Activated CD4-positive, alpha-beta T cell treated with anti-CD3 and anti-CD28 coated beads for 36 hours (primary cell): Measurements from ENCODE around the gene A1CF. TPM values are rescaled to one million over a fixed set of nuclear protein-coding genes. Genes with fewer than 3 reads are reported as not detected.
"Not testable (repeated sequence)": the region's sequence is repeated elsewhere in the genome, so short reads cannot be mapped to it uniquely, and the experiment has no call there.

ENCODE experiments used
- ATAC-seq: fragments of 200-7000 bp; cut with Tn5 transposase; one replicate; pipeline ENCODE4 v1.10.0; 2021; ENCODE audit warnings: mild to moderate bottlenecking, moderate library complexity
- CTCF ChIA-PET: fragments of 350-600 bp; sonication (Branson Sonifier 250); formaldehyde crosslinking; loops from one replicate; lab custom pipeline; 2021; ENCODE audit warnings: antibody characterized with exemption; lab: Charles Lee
- POLR2A ChIA-PET: fragments of 350-600 bp; sonication (Branson Sonifier 250); formaldehyde crosslinking; loops from one replicate; lab custom pipeline; 2021; ENCODE audit warnings: antibody characterized with exemption, inconsistent platforms; lab: Charles Lee
- DNase-seq: peaks from one replicate; pipeline ENCODE4 v3.0.0-alpha.2; 2020
- H3K27ac Mint-ChIP-seq: one replicate; pipeline ENCODE4 v1.8.0; 2021; ENCODE audit warnings: mixed read lengths
- H3K27me3 Mint-ChIP-seq: one replicate; pipeline ENCODE4 v1.8.0; 2021; ENCODE audit warnings: mixed read lengths
- H3K36me3 Mint-ChIP-seq: one replicate; pipeline ENCODE4 v1.8.0; 2021; ENCODE audit warnings: low read depth, mixed read lengths
- H3K4me1 Mint-ChIP-seq: one replicate; pipeline ENCODE4 v1.8.0; 2021; ENCODE audit warnings: mixed read lengths
- H3K4me3 Mint-ChIP-seq: one replicate; pipeline ENCODE4 v1.8.0; 2021; ENCODE audit warnings: mild to moderate bottlenecking, moderate library complexity, mixed read lengths
- H3K9me3 Mint-ChIP-seq: one replicate; pipeline ENCODE4 v1.8.0; 2021; ENCODE audit warnings: low read depth, mixed read lengths
- intact Hi-C, 2 experiments: fragments of 100-400 bp; cut with DNase I in 1 of 2; cut with micrococcal nuclease in 1 of 2; formaldehyde crosslinking; loops; one replicate each; pipeline versions ENCODE4 v1.14.2 to v1.15.1; 2022 to 2024; cut with DNase I, micrococcal nuclease
- total RNA-seq, 2 experiments: library from RNA; stranded (reverse); gene quantifications; one replicate each; pipeline ENCODE4 v1.2.3, GENCODE V29; 2021

A1CF gene
- total RNA-seq, 2 experiments from 2014 or later: not detected

DNA sequence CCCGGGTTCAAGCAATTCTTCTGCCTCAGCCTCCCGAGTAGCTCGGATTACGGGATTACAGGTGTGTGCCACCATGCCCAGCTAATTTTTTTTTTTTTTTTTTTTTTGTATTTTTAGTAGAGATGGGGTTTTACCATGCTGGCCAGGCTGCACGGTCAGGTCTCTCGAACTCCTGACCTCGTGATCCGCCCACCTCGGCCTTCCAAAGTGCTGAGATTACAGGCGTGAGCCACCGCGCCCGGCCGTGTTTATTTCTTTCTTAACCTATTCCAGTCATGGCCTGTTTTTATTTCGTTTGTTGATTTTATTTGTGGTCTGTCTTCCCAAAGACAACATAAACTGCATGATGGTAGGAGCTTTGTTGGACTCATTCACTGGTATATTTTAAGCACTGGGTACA, 20.4 kb upstream of the A1CF start:
- DNase-seq, H3K4me3 Mint-ChIP-seq, H3K4me1 Mint-ChIP-seq, ATAC-seq, POLR2A ChIA-PET, intact Hi-C loops, H3K27ac Mint-ChIP-seq, H3K36me3 Mint-ChIP-seq, H3K9me3 Mint-ChIP-seq, H3K27me3 Mint-ChIP-seq: not testable (repeated sequence)
- CTCF ChIA-PET: interaction anchor here (0.6 kb wide), 1 partner anchor 99 kb away, joined by 3 read pairs; no protein-coding TSS in a partner anchor

DNA sequence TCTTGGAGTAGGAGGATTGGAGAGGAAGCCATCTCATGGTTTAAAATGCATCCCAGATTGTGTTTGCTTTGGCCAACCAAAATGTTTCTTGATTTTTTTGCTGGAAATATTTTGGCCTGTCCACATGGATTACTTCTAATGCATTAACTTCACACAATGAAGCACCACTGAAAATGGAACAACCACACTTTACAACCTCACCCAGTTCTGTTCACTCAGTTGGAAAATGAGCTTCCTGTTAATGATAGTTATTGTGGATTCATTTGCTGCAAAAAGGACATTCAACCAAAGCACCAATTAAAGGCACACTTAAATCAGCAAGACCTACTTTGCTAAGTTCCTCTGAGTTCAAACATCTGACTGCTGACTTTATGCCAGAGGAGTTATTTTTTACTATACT, 11.3 kb upstream of the A1CF start:
- H3K36me3 Mint-ChIP-seq: no peaks in the 10 kb centered on the region
- POLR2A ChIA-PET: no interaction called here
- DNase-seq (no peak), ATAC-seq (no peak)
- no peak overlapping the region for H3K27ac Mint-ChIP-seq
- CTCF ChIA-PET: no interaction called here
- no peaks in the 10 kb centered on the region for H3K9me3 Mint-ChIP-seq
- intact Hi-C loops: loop anchor here in 1 of 2 experiments (10.0 kb wide), 1 partner anchor 342 kb away; no protein-coding TSS in a partner anchor
- no peak overlapping the region for H3K4me3 Mint-ChIP-seq
- H3K27me3 Mint-ChIP-seq: peaks cover 15% of the 10 kb centered on the region
- H3K4me1 Mint-ChIP-seq: no peaks in the 10 kb centered on the region

DNA sequence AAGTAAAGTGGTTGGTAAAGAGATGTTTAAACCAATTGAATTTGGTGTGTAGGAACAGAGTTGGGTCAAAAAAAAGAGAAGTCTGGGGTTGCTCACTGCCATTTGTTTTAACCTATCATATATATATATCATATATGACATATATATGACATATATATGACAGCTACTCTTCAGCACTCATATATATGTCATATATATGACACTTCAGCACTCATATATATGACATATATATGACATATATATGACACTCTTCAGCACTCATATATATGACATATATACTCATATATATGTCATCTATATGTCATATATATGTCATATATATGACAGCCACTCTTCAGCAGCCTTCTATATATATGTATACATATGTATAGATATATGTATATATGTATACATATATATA, 8.9 kb upstream of the A1CF start:
- Mint-ChIP-seq H3K27ac (no peak overlapping the region), H3K36me3 (no peaks in the 10 kb centered on the region), H3K27me3 (peaks cover 14% of the 10 kb centered on the region), H3K9me3 (no peaks in the 10 kb centered on the region), H3K4me3 (no peak overlapping the region), H3K4me1 (no peaks in the 10 kb centered on the region)
- DNase-seq (no peak), ATAC-seq (no peak)
- intact Hi-C loops: loop anchor here in 1 of 2 experiments (10.0 kb wide), 1 partner anchor 340 kb away; no protein-coding TSS in a partner anchor
- ChIA-PET CTCF (no interaction called here), POLR2A (no interaction called here)

DNA sequence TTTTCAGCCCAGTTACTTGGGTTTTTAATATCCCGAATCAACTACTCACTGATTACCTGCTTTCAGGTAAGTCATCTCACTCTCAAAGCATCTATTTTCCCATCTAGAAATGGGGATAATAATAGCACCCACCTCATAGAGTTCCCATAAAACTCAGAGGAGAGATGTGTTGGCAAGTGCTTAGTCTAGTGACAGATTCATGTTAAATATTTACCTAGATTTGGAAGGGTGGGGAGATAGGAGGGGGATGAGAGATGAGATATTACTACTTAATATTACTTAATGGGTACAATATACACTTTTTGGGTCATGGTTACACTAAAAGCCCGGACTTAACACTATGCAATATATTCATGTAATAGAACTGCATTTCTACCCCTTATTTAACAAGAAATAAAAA, 7.0 kb upstream of the A1CF start:
- Mint-ChIP-seq H3K4me1 (no peaks in the 10 kb centered on the region), H3K27me3 (peaks cover 11% of the 10 kb centered on the region), H3K9me3 (no peaks in the 10 kb centered on the region), H3K4me3 (no peak overlapping the region), H3K36me3 (no peaks in the 10 kb centered on the region), H3K27ac (no peak overlapping the region)
- ChIA-PET CTCF (interaction anchor here (1.1 to 1.2 kb wide), 2 partner anchors 9 to 23 kb away, joined by 3 read pairs; no protein-coding TSS in a partner anchor), POLR2A (no interaction called here)
- DNase-seq (no peak), ATAC-seq (no peak)
- intact Hi-C loops: loop anchor here in 1 of 2 experiments (10.0 kb wide), 1 partner anchor 338 kb away; no protein-coding TSS in a partner anchor

DNA sequence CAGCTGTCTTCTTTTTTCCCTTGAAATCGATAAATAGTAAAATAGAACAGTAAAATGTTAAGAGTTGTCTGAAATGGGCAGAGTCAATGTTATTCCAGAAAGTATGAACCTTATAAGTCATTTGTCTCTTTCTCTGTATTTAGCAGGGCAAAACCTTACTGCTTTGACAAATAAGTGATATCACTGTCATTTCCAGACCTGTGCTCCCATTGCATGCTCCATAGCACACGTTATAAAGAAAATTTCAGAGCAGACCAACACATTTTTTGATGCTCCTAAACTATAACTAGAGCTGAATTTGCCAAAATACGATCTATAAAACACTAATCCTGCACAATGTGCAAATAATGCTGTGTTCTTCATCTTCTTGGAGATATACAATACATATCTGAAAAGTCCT, 1.1 kb downstream of the A1CF start:
- Mint-ChIP-seq H3K4me1 (no peaks in the 10 kb centered on the region), H3K27ac (no peak overlapping the region), H3K4me3 (no peak overlapping the region), H3K9me3 (no peaks in the 10 kb centered on the region), H3K27me3 (peaks cover 13% of the 10 kb centered on the region), H3K36me3 (no peaks in the 10 kb centered on the region)
- ChIA-PET POLR2A (no interaction called here), CTCF (no interaction called here)
- intact Hi-C loops: no loop called here
- ATAC-seq (no peak), DNase-seq (no peak)

DNA sequence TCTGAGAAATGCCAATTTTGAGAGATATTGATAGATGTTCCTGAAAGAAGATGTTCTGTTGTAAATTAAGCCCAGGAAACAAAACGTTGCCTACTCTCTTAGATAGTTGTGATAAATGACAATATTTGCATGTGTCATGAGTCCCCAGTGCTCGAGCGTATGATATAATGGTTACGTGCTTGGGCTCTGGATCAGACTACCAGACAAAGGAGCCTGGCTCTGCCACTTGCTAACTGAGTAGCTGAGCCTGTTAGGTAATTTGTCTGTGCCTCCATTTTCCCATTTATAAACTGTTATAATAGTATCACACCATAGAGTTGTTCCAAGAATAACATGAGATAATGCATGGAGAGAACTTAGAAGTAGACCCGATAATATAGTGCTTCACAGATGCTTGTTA, 1.8 kb downstream of the A1CF start:
- no peaks in the 10 kb centered on the region for H3K36me3 Mint-ChIP-seq
- no peak overlapping the region for H3K27ac Mint-ChIP-seq
- ATAC-seq: no peak
- POLR2A ChIA-PET: no interaction called here
- CTCF ChIA-PET: no interaction called here
- DNase-seq: no peak
- no peaks in the 10 kb centered on the region for H3K4me1 Mint-ChIP-seq
- H3K9me3 Mint-ChIP-seq: no peaks in the 10 kb centered on the region
- peaks cover 11% of the 10 kb centered on the region for H3K27me3 Mint-ChIP-seq
- no peak overlapping the region for H3K4me3 Mint-ChIP-seq
- intact Hi-C loops: no loop called here

DNA sequence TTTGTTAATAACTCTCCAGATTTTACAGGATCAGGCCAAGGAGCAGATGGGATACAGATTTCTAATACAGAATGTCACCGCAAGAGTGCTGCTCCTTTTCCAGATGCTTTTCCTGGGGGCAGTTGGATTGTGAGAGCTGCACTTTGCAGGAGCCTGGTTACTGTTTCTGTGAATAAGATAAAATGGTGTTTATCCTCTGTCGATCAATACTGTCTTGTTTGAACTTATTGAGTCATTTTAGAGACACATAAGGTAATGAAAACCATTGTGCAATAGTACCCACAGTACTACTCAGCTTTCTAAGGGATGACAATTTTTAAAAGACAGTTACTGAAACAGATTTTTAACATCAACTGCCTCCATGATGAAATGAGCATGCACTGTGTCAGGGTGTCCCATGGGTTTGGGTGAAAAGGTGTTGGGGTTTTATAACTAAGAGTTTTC, 2.9 kb downstream of the A1CF start:
- POLR2A ChIA-PET: no interaction called here

DNA sequence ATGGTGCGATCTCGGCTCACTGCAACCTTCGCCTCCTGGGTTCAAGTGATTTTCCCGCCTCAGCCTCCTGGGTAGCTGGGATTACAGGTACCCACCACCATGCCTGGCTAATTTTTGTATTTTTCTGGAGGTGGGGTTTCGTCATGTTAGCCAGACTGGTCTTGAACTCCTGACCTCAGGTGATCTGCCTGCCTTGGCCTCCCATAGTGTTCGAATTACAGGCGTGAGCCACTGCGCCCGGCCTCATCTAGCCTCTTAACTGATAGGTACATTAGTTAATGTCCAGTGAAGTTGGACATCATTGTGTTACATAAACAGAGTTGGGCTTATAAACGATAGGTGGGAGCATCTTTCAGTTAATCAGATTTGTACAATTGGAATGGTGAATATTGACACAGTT, 4.4 kb downstream of the A1CF start:
- ATAC-seq, H3K36me3 Mint-ChIP-seq, H3K27ac Mint-ChIP-seq, H3K4me3 Mint-ChIP-seq, POLR2A ChIA-PET, CTCF ChIA-PET, H3K9me3 Mint-ChIP-seq, H3K27me3 Mint-ChIP-seq, DNase-seq, H3K4me1 Mint-ChIP-seq, intact Hi-C loops: not testable (repeated sequence)

More for the DNA sequence above, 2.9 kb downstream of the A1CF start:
- no peak overlapping the region for H3K27ac Mint-ChIP-seq
- peaks cover 11% of the 10 kb centered on the region for H3K27me3 Mint-ChIP-seq
- CTCF ChIA-PET: no interaction called here
- H3K4me3 Mint-ChIP-seq: no peak overlapping the region
- DNase-seq (no peak), ATAC-seq (no peak)
- H3K9me3 Mint-ChIP-seq: no peaks in the 10 kb centered on the region
- intact Hi-C loops: no loop called here
- no peaks in the 10 kb centered on the region for H3K36me3 Mint-ChIP-seq
- H3K4me1 Mint-ChIP-seq: no peaks in the 10 kb centered on the region

DNA sequence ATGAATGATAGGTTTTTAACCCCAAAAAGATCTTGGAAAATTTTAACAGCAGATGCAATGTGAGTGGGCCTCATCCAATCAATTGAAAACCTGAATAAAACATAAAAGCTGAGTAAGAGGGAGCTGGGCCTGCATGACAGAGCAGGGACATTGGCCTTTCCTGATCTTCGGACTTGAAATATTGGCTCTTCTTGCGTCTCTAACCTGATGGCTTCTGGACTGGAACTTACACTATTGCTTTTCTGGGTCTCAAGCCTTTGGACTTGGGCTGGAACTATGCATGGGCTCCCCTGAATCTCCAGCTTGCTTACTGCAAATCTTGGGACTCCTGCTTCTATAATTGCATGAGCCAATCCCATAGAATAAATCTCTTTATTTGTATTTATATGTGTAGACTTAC, 9.0 kb downstream of the A1CF start:
- H3K27me3 Mint-ChIP-seq: peaks cover 4% of the 10 kb centered on the region
- POLR2A ChIA-PET: no interaction called here
- DNase-seq (no peak), ATAC-seq (no peak)
- no peaks in the 10 kb centered on the region for H3K9me3 Mint-ChIP-seq
- CTCF ChIA-PET: no interaction called here
- no peaks in the 10 kb centered on the region for H3K4me1 Mint-ChIP-seq
- no peaks in the 10 kb centered on the region for H3K36me3 Mint-ChIP-seq
- no peak overlapping the region for H3K4me3 Mint-ChIP-seq
- intact Hi-C loops: no loop called here
- H3K27ac Mint-ChIP-seq: no peak overlapping the region

DNA sequence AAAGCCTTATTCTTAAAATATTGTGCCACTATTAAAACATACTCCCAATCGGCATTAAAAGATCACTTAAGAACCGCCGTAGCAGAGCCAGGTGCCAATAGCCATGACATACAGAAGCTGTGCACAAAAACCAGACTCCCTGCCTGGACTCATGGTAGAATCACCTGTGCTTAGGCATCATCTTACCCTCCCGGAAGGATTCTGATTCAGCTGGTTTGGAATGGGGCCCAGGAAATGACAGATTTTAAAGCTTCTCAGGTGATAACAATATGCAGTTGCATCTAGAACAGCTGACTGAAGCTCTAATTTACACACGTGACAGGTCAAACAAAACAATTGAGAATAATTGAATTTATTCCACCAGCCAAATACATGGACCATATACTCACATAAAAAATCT, 10.7 kb downstream of the A1CF start:
- Mint-ChIP-seq H3K4me1 (no peaks in the 10 kb centered on the region), H3K27ac (no peak overlapping the region), H3K36me3 (no peaks in the 10 kb centered on the region), H3K27me3 (peaks cover 4% of the 10 kb centered on the region), H3K9me3 (no peaks in the 10 kb centered on the region), H3K4me3 (no peak overlapping the region)
- ATAC-seq: no peak
- ChIA-PET CTCF (no interaction called here), POLR2A (no interaction called here)
- intact Hi-C loops: no loop called here
- no peak for DNase-seq

DNA sequence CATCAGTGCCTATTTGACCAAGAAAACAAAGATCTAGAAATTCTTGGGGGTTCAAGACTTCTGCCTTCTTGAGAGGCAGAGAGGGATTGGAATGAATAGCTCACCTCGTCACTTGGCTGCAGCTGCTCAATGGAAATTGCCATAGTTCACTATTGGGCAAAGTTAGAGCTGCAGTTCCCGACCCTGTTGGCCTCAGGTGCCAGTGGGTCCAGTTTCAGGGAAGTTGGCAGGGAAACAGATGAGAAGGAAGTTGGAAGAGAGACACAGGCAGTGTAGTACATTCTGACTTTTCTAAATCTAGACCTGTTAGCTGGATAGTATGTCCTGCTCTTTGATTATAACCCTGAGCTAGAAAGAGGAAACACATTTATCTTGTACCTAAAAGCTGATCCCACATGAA, 19.1 kb downstream of the A1CF start:
- H3K4me3 Mint-ChIP-seq: no peak overlapping the region
- POLR2A ChIA-PET: no interaction called here
- CTCF ChIA-PET: interaction anchor here (1.0 to 1.3 kb wide), 2 partner anchors 9 to 15 kb away, joined by 3 read pairs; no protein-coding TSS in a partner anchor
- H3K4me1 Mint-ChIP-seq: no peaks in the 10 kb centered on the region
- DNase-seq: no peak
- ATAC-seq: no peak
- H3K9me3 Mint-ChIP-seq: no peaks in the 10 kb centered on the region
- intact Hi-C loops: no loop called here
- no peaks in the 10 kb centered on the region for H3K36me3 Mint-ChIP-seq
- H3K27ac Mint-ChIP-seq: no peak overlapping the region
- peaks cover 12% of the 10 kb centered on the region for H3K27me3 Mint-ChIP-seq

DNA sequence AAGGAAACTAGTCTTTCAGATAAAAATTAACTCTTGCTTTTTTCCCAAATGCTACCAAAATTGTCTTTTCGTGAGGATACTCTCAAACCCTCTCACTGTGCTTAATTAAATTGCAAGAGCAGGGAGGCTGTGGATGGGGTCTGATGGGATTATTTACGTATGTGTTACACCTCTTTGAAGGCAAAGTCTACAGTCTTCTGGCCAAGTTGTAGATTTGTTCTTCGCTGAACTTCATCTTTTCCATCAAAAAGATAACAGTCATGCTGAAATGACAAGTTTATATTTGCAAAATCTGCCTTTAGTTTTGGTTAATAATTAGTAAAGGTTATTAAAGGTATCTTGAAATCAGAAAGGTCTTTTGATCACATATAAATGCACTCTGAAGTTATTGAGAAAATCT, 22.7 kb downstream of the A1CF start:
- no peaks in the 10 kb centered on the region for H3K4me1 Mint-ChIP-seq
- no peak overlapping the region for H3K4me3 Mint-ChIP-seq
- CTCF ChIA-PET: no interaction called here
- no peak for DNase-seq
- POLR2A ChIA-PET: no interaction called here
- H3K9me3 Mint-ChIP-seq: no peaks in the 10 kb centered on the region
- no peaks in the 10 kb centered on the region for H3K36me3 Mint-ChIP-seq
- no peak overlapping the region for H3K27ac Mint-ChIP-seq
- H3K27me3 Mint-ChIP-seq: peaks cover 10% of the 10 kb centered on the region
- intact Hi-C loops: no loop called here
- no peak for ATAC-seq
